GM19239 (cell line): ENCODE measurements around the gene SDCCAG8.

Source experiments
- DNase-seq: peaks from one replicate; pipeline ENCODE4 v3.0.0; 2011; ENCODE audit warnings: low spot score; ENCODE audit not compliant: insufficient read length
- FAIRE-seq: peaks from 2 replicates; lab custom pipeline; 2011; peaks lifted over from hg19 to GRCh38; lab: Jason Lieb, UNC

SDCCAG8 gene

DNA sequence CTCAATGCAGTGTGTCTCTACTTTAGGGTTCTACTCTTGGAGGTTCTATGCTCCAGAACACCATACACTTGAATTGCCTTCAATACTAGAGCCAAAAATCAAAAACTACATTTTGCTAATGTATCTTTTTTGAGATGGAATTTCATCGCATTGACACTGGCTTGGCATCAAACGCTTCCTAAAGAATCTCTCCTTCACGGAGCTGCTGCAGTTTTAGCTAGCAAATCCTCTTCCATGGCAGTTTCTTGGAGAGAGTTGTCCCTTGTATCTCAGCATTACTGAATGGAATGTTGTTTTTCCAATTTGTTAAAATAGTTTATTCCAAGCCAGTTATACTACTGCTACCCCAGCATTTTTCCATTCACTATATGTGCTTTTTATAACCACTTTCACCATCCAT is 17.7 kb downstream of the SDCCAG8 start:
- DNase-seq (no peak), FAIRE-seq (peak; percentile 23)

DNA sequence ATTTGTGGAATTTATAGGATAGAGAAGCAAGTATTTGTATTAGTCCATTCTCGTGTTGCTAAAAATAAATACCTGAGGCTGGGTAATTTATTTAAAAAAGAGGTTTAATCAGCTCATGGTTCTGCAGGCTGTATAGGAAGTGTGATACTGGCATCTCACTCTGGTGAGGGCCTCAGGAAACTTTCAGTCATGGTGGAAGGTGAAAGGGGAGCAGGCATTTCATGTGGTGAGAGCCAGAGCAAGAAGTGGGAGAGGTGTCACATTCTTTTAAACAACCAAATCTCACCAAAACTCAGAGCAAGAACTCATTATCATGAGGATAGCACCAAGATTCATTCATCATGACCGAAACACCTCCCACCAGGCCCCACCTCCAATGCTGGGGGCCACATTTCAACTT is 18.1 kb downstream of the SDCCAG8 start:
- FAIRE-seq (no peak), DNase-seq (no peak)

DNA sequence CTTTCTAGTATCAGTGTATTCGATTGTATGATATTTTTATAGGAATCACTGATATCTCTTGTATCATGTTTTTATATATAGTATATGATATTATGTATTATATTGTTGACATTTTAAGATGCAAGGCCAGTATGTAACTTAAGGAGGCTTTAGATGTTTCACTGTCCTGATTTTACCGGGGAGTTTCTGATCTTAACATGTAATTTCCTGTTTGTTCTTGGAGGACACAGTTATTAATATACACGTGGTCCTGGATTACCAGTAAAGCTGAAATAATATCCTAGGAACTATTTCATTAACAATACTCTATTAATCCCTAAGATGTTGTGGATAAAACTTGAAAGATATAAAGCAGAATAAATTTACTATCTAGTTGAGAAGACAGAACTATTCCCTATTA is 19.5 kb downstream of the SDCCAG8 start:
- no peak for FAIRE-seq
- no peak for DNase-seq

DNA sequence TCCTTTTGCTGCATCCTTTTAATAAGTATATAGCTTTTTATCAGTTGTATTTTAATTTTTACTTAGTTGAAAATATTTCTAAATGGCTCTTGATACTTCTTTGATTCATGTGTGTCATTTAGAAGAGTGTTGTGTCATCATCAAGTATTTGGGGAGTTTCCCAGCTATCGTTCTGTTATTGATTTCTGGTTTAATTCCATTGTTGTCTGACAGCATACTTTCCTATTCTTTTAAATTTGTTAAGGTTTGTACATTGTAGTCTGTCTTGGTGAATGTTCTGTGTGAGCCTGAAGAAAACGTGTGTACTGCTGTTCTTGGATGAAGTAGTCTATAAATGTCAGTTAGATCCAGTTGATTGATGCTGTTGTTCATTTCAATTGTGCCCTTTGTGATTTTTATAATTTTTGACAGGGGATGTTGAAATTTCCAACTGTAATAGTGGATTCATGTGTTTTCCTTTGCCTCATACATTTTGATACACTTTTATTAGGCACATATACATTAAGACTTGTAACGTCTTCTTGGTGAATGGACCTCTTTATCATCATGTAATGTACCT is 24.8 kb downstream of the SDCCAG8 start:
- FAIRE-seq (peak; percentile 56), DNase-seq (no peak)

DNA sequence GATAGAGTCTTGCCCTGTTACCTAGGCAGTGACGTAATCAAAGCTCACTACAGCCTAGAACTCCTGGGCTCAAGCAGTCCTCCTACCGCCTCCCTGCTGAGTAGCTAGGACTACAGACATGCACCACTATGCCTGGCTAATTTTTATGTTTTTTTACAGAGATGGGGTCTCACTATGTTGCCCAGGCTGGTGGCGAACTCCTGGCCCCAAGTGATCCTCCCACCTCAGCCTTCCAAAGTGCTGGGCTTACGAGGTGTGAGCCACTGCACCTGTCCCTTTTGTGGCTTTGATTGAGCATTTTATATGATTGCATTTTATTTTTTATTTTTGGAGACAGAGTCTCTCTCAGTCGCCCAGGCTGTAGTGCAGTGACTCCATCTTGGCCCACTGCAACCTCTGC is 25.8 kb downstream of the SDCCAG8 start:
- no peak for DNase-seq
- FAIRE-seq = no peak

DNA sequence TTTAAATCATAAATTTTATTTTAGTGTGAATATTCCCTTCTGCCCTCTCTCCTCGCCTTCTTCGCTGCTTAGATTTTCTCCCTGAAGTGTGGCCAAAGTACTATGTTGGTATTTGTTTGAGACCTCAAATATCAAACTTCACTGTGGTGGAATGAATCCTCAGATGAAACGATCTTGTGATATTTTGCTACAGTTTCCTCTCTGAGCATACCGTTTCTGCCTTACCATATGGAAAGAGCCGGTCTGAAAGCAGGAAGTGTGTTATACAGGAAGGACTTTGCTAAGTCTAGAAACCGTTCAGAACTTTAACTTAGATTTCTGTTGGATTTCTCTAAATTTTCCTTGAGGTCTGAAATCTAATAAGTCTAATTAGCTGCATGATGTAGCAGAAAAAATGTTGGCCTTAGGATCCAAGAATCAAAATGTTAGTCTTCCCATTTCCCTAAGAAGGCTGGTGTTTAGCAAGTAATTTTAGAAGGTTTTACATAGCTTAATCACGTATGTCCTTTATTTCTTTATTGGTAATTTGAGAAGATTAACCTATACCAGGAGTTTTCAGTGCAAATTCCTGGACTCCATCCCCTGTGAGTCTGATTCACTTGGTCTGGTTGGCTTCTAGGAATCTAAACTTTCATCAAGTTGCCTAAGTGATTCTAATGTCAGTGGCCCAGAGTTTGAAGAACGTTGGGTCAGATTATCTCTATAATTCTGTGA is 30.7 kb downstream of the SDCCAG8 start:
- peak; percentile 75 for FAIRE-seq
- no peak for DNase-seq

DNA sequence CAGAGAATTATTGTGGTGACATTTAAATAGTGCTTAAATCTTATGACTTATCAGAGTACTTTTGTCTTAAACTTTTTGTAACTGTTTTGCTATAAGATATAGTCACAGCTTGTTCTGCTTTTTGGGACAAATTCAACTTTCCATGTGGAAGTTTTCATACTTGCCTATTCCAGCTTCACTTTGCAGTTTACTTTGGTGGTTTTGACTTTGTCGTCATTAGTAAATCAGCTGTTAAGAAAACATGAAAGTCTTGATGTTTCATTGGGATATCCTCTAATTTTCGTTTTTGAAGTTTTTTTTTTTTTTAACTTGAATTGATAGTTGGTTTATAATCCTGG is 31.3 kb downstream of the SDCCAG8 start:
- no peak for FAIRE-seq
- no peak for DNase-seq

DNA sequence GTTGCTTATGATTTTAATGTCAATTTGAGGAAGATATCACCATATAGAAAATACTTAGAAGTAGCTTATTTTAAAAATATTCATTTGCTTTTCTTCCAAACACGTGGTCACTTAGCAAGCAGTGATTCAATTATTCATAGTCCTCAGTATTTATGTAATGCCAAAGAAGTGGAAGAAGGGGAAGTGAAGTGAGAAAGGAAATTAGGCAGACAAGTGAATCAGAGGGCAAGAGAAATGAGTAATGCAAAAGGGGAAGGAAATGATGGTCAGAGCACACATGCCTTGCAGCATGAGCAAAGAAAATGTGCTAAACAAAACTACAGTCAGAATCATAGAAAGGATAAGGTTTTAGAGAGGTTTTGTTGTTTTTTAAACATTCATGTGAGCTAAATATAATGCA is 31.8 kb downstream of the SDCCAG8 start:
- FAIRE-seq (peak; percentile 94), DNase-seq (peak; percentile 25)

DNA sequence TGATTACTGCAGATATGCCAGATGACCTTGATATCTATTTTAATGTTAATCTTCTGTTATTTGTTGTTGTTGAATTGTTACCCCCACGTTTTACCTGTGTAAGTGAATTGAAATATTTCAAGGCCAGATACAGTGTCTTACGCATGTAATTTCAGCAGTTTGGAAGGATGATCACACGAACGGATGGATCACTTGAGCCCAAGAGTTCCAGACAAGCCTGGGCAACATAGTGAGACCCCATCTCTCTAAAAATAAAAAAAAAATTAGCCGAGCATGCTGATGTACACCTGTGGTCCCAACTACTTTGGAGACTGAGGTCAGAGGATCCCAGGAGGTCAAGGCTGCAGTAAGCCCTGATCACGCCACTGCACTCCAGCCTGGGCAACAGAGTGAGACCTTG is 32.2 kb downstream of the SDCCAG8 start:
- DNase-seq = no peak
- no peak for FAIRE-seq

DNA sequence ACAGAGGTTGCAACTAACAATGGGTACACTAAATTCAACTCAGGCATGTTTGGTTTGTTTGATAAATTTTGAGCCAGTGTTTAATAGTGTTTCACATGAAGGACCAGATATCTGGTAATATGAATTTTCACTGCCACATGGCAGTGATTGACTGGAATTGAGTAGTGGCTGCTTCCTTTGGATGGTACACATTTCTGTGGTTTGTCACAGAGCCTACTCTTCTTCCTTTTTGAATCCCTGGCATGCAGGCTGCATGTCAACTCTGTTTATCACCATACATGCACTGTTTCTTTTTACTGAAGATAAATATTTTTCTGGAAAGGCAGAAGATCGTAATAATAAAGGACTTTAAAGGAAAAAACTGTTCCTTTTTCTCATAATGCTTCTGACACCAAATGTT is 35.5 kb downstream of the SDCCAG8 start:
- FAIRE-seq (no peak), DNase-seq (no peak)

DNA sequence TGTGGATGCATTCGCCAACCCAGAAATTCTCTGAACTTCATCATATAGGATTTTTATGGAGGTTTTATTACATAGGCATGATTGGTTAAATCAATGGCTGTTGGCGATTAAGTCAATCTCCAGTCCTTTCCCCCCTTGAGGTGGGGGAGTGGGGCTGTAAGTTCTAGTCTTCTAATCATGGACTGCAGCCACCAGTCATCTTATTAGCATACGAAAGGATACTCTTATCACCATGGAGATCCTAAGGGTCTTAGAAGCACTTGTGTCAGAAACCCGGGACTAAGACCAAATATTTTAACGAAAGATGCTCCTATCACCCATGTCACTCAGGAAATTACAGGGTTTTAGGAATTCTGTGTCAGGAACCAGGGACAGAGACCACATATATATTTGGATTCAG is 36.3 kb downstream of the SDCCAG8 start:
- FAIRE-seq (no peak), DNase-seq (no peak)

DNA sequence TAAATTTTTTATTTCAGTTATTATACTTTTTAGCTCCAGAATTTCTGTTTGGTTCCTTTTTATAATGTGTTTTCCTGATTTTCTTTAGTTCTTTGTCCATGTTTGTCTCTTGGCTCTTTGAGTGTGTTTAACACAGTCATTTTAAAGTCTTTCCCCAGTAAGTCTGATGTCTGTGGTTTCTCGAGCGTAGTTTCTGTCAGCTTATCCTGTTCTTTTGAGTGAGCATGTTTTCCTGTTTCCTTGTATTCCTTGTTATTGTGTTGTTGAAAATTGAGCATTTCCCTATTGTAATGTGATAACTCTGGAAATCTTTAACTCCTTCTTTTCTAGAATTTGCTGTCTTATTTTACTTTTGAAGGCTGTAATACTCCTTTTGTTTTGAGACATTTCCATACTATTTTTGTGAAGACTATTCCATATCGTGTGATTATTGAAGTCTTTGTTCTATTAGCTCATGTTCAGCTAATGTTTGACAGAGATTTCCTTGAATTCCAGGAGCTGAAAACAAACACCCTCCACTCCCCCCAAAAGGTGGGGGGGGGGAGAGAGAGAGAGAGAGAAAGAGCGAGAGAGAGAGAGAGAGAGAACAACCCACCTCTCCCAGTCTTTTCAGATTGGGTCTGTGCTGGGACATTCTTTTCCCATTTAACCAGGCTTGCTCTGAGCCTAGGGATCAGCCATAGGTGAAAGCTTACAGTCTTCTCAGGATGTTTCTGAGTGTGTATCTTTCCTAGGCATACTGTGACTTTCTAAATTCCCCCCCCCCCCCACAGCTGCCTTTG is 38.3 kb downstream of the SDCCAG8 start:
- FAIRE-seq = no peak
- no peak for DNase-seq

DNA sequence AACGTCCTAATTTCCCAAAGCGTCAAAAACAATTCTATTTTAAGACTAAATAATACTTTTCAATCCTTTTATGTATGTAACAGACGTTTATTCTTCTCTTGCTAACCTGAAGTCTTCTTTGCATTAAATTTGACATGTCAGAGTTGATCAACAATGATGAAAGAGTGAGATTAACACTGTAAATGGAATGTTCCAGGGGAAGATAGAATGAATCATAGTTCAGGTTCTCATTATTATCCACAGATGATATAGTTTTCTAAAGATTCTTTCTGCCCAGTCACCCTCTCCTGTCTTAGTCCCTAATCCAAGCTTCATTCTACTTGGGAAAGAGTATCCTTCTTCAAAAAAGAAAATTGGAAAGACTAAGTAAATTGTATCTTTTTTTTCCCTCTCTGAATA is 38.9 kb downstream of the SDCCAG8 start:
- no peak for DNase-seq
- no peak for FAIRE-seq

DNA sequence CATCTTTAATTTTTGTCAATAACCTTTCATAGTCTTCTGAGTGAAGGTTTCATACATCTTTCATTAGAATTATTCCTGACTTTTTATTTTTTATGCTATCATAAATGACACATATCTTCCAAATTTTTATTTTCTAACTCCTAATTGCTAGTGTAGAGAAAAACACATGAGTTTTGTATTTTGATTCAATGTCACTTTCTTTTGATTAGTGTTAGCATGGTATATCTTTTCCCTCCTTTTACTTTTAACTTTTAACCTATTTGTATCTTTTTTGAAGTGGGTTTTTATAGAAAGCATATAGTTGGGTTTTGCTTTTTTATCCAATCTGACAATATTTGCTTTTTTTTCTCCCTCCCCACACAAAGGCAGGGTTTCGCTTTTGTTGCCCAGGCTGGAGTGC is 43.2 kb downstream of the SDCCAG8 start:
- FAIRE-seq (no peak), DNase-seq (no peak)

DNA sequence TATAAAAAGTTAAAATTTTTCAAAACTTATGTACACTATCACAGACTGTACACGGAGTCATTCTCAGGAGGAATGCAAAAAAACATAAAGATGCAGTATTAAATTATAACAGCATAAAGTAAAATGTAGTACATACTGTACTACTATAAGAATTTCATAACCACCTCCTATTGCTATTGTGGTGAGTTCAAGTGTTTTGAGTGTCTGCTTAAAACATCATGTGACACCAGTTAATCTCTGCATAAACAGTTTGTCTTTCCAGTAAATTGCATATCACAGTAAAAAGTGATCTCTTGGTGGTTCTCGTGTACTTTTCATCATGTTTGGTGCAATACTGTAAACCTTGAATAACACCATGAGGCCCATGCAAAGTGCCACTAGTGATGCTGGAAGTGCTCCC is 45.2 kb downstream of the SDCCAG8 start:
- FAIRE-seq (no peak), DNase-seq (no peak)

DNA sequence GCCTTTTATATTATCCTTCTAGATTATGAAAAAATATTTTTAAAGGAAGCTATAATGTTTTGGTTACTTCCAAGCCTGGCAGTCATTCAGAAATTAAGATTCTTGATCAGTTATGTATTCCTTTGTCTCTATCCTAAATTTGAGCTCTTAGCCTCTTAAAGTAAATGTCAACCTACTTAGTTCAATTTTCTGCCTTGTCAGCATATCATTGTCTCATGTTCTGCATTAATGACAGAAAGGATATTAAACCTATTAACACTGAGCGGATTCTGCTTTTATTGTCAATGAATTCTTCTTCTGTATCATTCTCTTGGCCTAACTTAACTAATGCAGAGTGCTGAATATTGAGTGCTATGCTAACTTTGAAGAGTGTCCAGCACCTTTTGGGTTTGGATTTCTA is 56.0 kb downstream of the SDCCAG8 start:
- DNase-seq (no peak), FAIRE-seq (peak; percentile 74)

DNA sequence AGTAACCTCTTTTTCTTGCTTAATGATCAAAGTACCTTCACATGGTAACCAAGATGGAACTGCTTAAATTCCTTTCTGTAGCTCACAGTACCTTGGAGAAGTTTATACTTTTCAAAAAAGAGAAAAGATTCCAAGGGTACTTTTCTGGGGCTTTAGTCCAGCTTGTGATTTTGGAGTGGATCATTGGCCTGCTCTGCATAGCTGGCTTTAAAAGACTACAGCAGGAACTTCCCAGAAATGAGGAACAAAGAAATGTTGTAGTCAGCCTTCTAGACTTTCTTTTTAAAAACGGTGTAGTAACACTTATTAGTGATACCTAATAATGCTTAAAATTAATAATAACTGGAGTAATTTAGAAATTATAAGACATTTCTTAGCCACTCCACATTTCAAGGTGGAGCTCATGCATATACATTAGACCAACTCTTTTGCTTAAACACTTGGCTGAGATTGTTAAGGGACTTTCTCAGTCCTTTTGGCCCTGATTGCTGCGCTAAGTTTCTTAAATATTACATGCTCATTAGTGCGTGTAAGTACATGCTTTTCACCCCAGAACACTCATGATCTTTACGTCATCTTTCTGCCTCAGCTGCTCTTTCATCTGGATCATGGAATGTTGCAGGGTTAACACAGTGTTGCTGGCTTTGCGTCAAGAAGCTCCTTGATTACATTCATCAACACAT is 57.3 kb downstream of the SDCCAG8 start:
- FAIRE-seq (no peak), DNase-seq (peak; percentile 7)

DNA sequence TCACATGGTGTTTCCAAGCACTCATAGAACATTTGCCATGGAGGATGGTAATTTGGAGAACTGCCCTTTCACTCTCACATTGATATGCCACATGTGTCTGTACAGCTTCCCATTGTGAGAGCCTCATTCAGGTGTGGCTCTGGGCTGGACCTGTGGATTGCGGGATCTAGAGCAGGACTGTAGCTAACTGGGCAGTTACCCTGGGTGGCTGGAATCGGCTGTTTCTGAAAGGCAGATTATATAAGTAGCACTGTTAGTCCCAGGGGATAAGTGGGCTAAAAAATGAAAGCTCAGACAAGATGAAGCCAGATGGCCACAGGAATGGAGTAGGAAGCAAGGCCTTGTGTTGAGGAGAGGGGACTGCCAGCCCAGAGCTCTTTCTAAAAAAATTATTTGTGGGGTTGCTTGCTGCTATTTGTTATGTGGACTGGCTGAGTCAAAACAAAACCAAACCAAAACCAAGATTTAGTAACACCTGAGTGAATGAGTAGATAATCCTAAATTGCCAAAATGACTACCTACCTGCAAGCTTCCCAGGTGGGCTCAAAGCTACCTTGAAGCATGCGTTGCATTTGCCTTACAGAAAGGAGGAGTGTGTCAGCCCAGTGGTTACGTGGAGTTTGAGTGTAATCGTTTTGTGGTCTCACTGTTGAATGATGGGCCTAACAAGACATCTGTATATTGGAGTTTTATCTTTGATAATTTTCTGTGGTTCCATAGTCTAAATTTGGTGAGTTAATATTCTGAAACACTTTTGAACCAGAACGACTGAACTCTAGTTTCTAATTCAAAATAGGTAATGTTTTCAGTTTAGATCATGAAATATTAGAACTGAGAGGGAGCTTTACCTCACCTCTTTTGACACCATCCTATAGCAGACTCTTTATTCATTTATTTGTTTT is 58.0 kb downstream of the SDCCAG8 start:
- DNase-seq (peak; percentile 23), FAIRE-seq (peak; percentile 91)

DNA sequence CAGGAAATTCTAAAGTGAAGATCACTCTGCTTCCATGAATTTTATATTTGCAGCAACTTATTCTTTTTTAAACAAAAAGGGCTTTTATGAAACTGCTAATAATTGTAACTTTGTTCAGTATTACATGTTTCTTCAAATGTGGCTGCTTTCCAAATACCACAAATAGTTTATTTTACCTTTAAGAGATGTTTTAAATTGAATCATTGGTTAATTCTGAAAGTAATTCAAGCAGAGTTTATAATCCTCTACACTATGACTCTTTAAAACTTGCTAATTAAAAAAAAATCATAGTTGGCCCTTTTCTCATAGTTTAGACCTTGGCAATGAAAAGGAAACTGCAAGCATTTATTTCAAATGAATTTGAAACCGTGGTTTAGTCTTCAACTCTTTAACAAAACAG is 59.6 kb downstream of the SDCCAG8 start:
- FAIRE-seq = peak; percentile 92
- DNase-seq = no peak

DNA sequence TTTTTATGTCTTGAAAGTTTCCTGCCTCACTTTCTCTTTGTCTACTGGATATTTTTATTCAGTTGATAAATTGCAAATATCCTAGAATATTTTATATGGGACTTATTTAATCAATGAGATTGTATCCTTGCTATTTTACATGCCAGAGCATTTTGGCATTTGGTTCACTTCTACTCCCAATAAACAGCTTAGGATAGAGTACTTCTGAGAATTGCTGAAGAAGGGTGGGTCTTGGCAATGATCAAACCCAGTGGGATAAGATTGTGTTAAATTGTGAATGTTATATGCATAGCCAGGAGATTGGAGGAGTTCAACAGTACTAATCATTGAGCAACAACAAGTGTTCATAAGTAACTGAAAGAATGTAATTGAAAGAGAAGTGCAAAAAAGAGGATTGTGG is 60.1 kb downstream of the SDCCAG8 start:
- FAIRE-seq (no peak), DNase-seq (no peak)
